ENCODE measurements around the gene NUP88.
"Not testable (repeated sequence)": the region's sequence is repeated elsewhere in the genome, so short reads cannot be mapped to it uniquely, and the experiment has no call there.

Gene NUP88

DNA sequence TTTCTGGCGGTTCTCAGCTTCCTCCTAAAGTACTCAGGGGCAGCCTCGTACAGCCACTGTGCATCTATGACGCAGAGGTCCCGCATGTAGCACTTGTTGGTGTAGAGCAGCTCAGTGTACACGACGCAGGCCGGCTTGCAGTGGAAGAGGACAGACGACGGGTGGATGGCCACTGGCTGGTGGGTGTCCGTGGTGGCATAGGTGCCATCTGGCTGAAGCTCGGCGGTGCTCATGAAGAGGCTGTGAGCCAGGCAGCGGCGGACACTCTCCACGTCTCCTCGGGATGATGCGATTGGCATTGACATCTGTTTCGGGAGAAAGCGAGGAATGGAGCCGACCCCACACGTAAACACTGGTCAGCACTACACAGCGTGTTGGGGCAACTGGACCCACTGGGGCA, 24.7 kb upstream of the NUP88 start:
- H3K4me3 ChIP-seq (ENCODE audit: low read depth, low read length): no peak overlapping the region
- TF ChIP-seq POLR2A (IDR thresholded peaks at IDR 0.05; ENCODE audit: extremely low read depth, insufficient read length) (no peak), MYC (IDR thresholded peaks at IDR 0.05; ENCODE audit: low read depth, low read length) (no peak)
- TF ChIP-seq, protein P1, sequence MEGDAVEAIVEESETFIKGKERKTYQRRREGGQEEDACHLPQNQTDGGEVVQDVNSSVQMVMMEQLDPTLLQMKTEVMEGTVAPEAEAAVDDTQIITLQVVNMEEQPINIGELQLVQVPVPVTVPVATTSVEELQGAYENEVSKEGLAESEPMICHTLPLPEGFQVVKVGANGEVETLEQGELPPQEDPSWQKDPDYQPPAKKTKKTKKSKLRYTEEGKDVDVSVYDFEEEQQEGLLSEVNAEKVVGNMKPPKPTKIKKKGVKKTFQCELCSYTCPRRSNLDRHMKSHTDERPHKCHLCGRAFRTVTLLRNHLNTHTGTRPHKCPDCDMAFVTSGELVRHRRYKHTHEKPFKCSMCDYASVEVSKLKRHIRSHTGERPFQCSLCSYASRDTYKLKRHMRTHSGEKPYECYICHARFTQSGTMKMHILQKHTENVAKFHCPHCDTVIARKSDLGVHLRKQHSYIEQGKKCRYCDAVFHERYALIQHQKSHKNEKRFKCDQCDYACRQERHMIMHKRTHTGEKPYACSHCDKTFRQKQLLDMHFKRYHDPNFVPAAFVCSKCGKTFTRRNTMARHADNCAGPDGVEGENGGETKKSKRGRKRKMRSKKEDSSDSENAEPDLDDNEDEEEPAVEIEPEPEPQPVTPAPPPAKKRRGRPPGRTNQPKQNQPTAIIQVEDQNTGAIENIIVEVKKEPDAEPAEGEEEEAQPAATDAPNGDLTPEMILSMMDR (IDR thresholded peaks at IDR 0.05; ENCODE audit: low read depth, low read length): no peak
- TF ChIP-seq, protein P2, sequence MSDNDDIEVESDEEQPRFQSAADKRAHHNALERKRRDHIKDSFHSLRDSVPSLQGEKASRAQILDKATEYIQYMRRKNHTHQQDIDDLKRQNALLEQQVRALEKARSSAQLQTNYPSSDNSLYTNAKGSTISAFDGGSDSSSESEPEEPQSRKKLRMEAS (IDR thresholded peaks at IDR 0.05; ENCODE audit: low read depth, low read length): no peak
- DNase-seq (ENCODE audit: low read depth): no peak

DNA sequence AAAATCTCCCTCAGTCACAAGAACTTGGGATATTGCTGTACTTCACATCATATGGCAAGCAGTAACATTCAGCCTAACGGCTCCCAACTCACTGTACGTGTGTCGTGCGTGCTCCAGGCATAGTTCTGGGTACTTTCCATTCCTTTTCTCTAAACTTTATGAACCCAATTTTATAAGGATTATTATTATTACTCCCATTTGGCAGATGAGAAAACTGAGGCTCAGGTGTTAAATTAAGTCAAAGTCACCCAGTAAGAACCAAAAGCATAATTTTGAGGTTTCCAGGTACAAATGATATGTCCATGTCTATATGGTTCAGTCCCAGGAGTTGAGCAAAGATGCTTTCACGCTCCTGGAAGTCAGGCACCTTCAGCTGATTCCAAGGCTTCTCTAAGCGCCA, 24.3 kb upstream of the NUP88 start:
- DNase-seq (ENCODE audit: low read depth): no peak
- TF ChIP-seq MYC (IDR thresholded peaks at IDR 0.05; ENCODE audit: low read depth, low read length) (no peak), POLR2A (IDR thresholded peaks at IDR 0.05; ENCODE audit: extremely low read depth, insufficient read length) (no peak)
- TF ChIP-seq, protein P1 (IDR thresholded peaks at IDR 0.05; ENCODE audit: low read depth, low read length): no peak
- TF ChIP-seq, protein P2 (IDR thresholded peaks at IDR 0.05; ENCODE audit: low read depth, low read length): no peak
- H3K4me3 ChIP-seq (ENCODE audit: low read depth, low read length): no peak overlapping the region

DNA sequence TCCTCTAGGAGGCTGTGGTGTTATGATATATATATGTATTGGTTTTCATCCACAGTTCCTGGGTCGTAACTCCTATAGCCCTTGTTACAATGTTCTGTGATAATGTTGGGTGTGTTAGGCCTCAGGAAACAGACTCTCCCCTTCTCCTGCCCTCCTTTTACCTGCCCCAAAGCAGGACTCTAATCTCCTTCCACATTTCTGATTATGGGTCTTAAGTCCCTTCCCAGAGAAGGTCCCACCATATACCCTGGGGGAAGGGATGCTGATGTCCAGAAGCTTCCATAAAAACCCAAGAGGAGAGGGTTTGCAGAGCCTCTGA, 19.9 kb upstream of the NUP88 start:
- DNase-seq (ENCODE audit: low read depth): no peak
- TF ChIP-seq MYC (IDR thresholded peaks at IDR 0.05; ENCODE audit: low read depth, low read length) (no peak), POLR2A (IDR thresholded peaks at IDR 0.05; ENCODE audit: extremely low read depth, insufficient read length) (no peak)
- TF ChIP-seq, protein P2 (IDR thresholded peaks at IDR 0.05; ENCODE audit: low read depth, low read length): no peak
- TF ChIP-seq, protein P1 (IDR thresholded peaks at IDR 0.05; ENCODE audit: low read depth, low read length): no peak
- peak overlapping the region; percentile 21 for H3K4me3 ChIP-seq (ENCODE audit: low read depth, low read length)

DNA sequence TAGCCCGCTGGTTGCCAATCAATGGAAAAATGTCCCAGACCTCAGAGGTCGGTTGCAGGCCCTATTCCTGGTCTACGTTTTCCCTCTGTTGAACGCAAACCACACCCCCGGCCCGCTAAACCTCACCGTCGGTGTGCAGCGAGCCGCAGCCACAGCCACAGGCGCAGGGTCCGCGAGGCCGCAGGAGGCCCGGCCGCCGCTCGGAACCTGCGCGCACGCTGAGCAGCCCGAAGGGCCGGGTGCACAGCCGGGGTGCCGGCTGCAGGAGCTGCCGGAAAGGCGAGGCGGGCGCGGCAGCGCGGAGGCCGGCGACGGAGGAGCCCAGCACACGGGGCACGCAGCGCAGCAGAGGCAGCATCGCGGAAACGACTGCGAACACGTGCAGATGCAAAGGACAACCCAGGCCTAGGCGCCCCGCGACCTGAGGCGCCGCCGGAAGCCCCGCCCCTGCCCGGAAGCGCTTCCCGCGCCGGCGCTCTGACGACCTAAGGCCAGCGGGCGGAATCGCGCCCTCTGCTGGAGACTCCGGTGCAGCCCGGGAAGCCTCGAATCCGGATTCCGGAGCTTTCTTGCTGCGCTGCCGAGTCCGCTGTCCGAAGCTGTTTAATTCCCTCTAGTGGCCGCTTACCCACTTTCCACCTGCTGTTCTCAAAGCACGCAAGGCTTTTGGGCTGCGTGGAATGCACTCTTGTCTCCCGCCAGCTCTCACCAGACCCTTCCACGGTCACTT, 19.4 kb upstream of the NUP88 start, which contains the start of gene C1QBP:
Gene C1QBP (minus strand): TSS at position 440 of the 730 bp plus-strand sequence. CDS start 82 bp downstream, at position 358.
- TF ChIP-seq POLR2A (IDR thresholded peaks at IDR 0.05; ENCODE audit: extremely low read depth, insufficient read length) (peak; percentile 61), MYC (IDR thresholded peaks at IDR 0.05; ENCODE audit: low read depth, low read length) (peak; percentile 91)
- TF ChIP-seq, protein P2 (IDR thresholded peaks at IDR 0.05; ENCODE audit: low read depth, low read length): peak; percentile 90
- TF ChIP-seq, protein P1 (IDR thresholded peaks at IDR 0.05; ENCODE audit: low read depth, low read length): peak; percentile 74
- peak; percentile 91 for DNase-seq (ENCODE audit: low read depth)
- H3K4me3 ChIP-seq (ENCODE audit: low read depth, low read length): peak within 1 kb of the TSS; percentile 98

DNA sequence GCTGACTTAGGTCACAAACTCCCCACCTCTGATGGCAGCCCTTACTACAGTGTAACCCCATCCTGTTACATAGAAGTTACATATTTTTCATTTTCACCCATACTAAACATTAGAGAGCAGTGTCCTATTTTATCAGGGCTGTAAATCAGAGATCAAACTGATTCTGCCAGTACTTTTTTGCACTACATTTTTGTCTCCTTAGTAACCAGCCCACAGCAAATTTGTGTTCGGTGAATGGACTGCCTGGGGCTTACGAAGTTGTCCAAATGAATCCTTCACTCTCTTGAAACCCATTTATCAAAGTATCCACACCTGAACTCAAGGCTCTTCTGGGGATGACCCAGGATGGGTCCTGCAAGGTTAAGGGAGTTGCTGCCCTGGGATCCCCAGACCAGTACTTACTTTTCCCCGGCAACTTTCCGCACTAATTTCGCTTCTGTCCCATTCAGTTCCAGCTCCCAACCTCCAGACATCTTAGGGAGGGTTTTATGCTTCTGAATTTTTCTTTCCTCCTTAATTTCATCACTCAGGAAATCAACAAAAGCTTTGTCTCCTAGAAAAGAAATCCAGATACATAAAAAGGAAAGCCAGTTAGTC, 18.4 kb upstream of the NUP88 start:
- TF ChIP-seq, protein P2 (IDR thresholded peaks at IDR 0.05; ENCODE audit: low read depth, low read length): no peak
- peak overlapping the region; percentile 98 for H3K4me3 ChIP-seq (ENCODE audit: low read depth, low read length)
- no peak for DNase-seq (ENCODE audit: low read depth)

DNA sequence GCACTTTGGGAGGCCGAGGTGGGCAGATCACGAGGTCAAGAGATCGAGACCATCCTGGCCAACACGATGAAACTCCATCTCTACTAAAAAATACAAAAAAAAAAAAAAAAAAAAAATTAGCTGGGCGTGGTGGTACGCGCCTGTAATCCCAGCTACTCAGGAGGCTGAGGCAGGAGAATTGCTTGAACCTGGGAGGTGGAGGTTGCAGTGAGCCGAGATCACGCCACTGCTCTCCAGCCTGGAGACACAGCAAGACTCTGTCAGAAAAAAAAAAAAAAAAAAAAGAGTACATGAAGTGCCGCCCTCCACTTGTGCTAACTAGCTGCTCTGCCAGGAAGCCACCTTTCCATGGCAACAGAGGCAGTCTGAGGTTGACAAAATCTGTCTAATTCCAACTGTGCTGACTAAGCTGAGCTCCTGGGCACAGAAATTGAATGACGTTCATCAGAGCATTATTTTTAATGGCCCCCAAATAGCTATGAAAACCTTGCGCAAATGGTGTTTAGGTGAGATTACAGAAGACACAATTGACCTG, 16.4 kb upstream of the NUP88 start:
- DNase-seq (ENCODE audit: low read depth): not testable (repeated sequence)
- peak overlapping the region; percentile 98 for H3K4me3 ChIP-seq (ENCODE audit: low read depth, low read length)

Data from NB4 (cell line).